ENCODE data around the gene ALDH16A1. TPM values are rescaled to one million over a fixed set of nuclear protein-coding genes. Genes with fewer than 3 reads are reported as not detected.

Gene ALDH16A1
- total RNA-seq, 3 donors from 2014 or later, result 31.2 to 36.4 (median 36.3) TPM

DNA sequence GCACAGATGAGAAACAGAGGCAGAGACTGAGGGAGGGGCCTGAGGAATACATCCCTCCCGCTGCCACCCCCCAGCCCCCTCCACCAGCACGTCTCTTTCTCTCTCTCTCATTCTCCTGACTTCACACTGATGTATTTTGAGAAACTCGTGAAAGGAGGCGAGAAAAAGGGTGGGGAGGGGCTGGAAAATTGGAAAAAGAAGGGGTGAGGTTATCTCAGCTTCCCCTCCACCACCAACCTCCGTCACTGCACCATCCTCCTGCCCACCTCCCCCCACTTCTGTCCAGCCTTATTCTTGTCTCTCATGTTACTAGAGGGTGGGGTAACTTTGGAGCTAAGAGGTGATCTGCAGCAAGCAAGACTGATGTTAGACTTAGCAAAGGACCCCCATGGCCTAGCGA, 13.2 kb upstream of the ALDH16A1 start:
- Histone ChIP-seq H3K9me3 (no peaks in the 10 kb centered on the region), H3K4me1 (ENCODE audit: low read depth) (no peaks in the 10 kb centered on the region), H3K4me3 (no peak overlapping the region), H3K36me3 (ENCODE audit: low read depth) (no peaks in the 10 kb centered on the region)
- TF ChIP-seq, protein P1, sequence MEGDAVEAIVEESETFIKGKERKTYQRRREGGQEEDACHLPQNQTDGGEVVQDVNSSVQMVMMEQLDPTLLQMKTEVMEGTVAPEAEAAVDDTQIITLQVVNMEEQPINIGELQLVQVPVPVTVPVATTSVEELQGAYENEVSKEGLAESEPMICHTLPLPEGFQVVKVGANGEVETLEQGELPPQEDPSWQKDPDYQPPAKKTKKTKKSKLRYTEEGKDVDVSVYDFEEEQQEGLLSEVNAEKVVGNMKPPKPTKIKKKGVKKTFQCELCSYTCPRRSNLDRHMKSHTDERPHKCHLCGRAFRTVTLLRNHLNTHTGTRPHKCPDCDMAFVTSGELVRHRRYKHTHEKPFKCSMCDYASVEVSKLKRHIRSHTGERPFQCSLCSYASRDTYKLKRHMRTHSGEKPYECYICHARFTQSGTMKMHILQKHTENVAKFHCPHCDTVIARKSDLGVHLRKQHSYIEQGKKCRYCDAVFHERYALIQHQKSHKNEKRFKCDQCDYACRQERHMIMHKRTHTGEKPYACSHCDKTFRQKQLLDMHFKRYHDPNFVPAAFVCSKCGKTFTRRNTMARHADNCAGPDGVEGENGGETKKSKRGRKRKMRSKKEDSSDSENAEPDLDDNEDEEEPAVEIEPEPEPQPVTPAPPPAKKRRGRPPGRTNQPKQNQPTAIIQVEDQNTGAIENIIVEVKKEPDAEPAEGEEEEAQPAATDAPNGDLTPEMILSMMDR (IDR thresholded peaks at IDR 0.05), result no peak
- ATAC-seq, result no peak
- intact Hi-C loops (cut with DNase I, micrococcal nuclease), result loop anchor here in 1 of 2 donors (5.0 kb wide), 1 partner anchor 48 kb away; no protein-coding TSS in a partner anchor
- no peak for DNase-seq

DNA sequence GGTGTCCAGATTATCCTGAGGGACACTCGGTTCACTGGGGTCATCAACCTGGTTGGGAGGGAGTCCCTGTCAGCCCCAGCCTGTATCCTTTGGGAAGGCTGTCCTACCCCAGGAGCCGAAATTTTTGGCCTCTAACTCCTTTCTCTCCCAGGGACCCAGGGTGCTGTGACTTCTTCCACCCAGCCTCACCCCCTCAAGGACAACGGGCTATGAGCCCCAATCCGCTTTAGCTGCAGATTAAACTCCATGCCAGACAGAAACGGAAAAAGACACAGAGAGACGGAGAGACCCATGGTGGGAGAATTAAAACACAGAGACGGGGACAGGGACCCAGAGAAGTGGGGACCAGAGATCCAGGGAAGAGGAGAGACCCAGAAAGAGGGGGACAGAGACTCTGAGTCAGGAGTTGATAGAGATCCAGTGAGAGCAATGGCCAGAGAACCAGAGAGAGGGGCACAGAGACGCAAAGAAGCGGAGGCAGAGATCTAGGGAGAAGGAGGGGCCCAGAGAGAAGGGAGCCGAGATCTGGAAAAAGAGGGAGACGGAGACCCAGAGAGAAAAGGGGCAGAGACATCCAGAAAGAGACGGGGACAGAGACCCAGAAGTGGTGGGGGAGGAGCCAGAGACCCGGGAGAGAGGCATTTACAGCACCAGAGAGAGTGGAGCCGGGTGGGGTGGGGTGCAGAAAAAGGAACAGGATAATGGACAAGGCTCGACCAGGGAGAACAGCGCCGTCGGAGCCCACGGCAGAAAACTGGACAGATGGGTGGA, 12.4 kb upstream of the ALDH16A1 start:
- no peaks in the 10 kb centered on the region for H3K36me3 ChIP-seq (ENCODE audit: low read depth)
- DNase-seq, result no peak
- H3K4me3 ChIP-seq, result no peak overlapping the region
- intact Hi-C loops (cut with DNase I, micrococcal nuclease), result loop anchor here in 1 of 2 donors (5.0 kb wide), 1 partner anchor 48 kb away; no protein-coding TSS in a partner anchor
- no peaks in the 10 kb centered on the region for H3K9me3 ChIP-seq
- H3K4me1 ChIP-seq (ENCODE audit: low read depth), result no peaks in the 10 kb centered on the region
- TF ChIP-seq, protein P1 (IDR thresholded peaks at IDR 0.05), result no peak
- ATAC-seq, result no peak

DNA sequence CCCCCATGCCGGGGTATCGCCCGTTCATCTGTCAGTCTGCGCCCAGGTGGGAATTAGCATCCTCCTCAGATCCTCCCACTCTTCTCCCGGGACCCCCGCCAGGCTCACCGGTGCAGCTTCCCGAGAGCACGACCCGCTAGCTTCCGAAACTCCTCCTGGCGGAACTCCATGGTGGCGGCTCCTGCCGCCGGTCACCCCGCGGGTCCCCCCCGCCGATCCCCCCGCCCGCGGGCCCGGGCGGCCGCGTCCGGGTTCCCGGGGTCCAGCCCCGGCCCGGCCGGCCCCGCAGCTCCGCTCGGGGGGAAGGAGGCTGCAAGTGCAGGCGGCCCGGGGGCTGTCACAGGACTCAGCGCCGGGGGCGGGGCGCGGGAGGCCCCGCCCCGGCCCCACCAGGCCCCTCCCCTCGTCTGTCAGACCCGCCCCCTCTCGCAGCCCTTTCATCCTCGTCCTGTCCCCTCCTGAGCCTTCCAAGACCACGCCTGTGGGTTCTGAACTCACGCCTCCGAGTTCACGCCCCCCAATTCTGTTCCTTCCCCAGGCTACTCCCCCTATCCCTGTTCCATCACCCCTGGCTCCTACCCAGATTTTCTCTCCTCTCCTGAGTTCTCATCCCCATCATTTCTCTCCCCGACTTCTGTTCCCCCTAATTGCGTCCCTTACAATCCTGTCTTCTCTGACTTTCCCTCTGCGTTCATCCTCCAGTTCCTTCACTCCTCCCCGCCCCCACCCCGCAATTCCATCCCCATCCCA, 11.6 kb upstream of the ALDH16A1 start, which contains the start of gene SLC17A7:
SLC17A7 (minus strand) TSS at position 318 of the 750 bp plus-strand sequence; CDS start at position 170, 148 bp downstream.
- peak in 2 of 3 donors; percentile 40 to 63 for DNase-seq
- Histone ChIP-seq H3K4me1 (ENCODE audit: low read depth) (no peaks in the 10 kb centered on the region), H3K9me3 (no peaks in the 10 kb centered on the region), H3K36me3 (ENCODE audit: low read depth) (no peaks in the 10 kb centered on the region), H3K4me3 (no peak within 1 kb of the TSS)
- intact Hi-C loops (cut with DNase I, micrococcal nuclease), result loop anchor here in 1 of 2 donors (5.0 kb wide), 1 partner anchor 49 kb away; no protein-coding TSS in a partner anchor
- ATAC-seq, result no peak
- TF ChIP-seq, protein P1 (IDR thresholded peaks at IDR 0.05), result no peak

DNA sequence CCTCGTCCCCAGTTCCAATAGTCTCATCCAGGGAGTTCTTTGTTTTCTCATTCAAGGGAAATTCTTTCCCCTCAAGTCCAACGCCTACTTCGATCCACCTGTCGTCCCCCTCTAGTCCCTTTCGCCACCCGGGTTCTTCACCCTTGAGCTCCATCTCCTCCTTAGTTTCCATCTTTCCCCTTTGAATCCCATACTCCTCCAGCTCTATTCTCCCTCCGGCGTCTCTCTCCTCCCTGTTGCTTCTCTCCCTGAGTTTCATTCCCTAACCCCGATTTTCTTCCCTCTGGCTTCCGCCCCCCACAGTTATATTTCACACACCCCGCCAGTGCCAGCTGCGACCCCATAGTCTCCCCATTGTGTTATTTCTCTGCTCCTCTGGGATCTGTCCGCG, 11.1 kb upstream of the ALDH16A1 start:
- DNase-seq (no peak), ATAC-seq (no peak)
- Histone ChIP-seq H3K9me3 (no peaks in the 10 kb centered on the region), H3K4me3 (no peak overlapping the region), H3K4me1 (ENCODE audit: low read depth) (no peaks in the 10 kb centered on the region), H3K36me3 (ENCODE audit: low read depth) (no peaks in the 10 kb centered on the region)
- TF ChIP-seq, protein P1 (IDR thresholded peaks at IDR 0.05), result no peak
- intact Hi-C loops (cut with DNase I, micrococcal nuclease), result loop anchor here (2.0 to 5.0 kb wide), 2 partner anchors 49 to 50 kb away; no protein-coding TSS in a partner anchor

DNA sequence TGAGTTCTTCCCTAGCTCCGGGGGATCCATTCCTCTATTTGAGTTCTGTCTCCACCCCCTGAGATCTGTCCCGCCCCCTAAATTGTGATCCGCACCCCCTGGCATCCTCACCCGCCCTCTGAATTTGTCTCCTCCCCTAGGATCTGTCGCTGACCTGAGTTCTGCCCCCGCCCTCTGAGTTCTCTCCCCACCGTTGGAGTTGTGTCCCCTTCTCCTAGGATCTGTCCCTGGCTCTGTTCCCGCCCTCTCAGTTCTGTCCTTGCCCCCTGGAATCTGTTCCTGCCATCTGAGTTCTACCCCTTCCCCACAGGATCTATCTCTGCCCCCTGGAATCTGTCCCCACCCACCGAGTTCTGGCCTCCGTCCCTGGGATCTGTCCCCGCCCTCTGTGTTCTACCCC, 10.7 kb upstream of the ALDH16A1 start:
- DNase-seq (peak in 1 of 3 donors; percentile 46), ATAC-seq (no peak)
- Histone ChIP-seq H3K4me1 (ENCODE audit: low read depth) (no peaks in the 10 kb centered on the region), H3K4me3 (no peak overlapping the region), H3K36me3 (ENCODE audit: low read depth) (no peaks in the 10 kb centered on the region), H3K9me3 (no peaks in the 10 kb centered on the region)
- intact Hi-C loops (cut with DNase I, micrococcal nuclease), result loop anchor here (2.0 to 5.0 kb wide), 2 partner anchors 50 kb away; no protein-coding TSS in a partner anchor
- TF ChIP-seq, protein P1 (IDR thresholded peaks at IDR 0.05), result no peak

Data from mucosa of descending colon (tissue), 3 donors.